ENCODE results near the gene PNISR. TPM values are rescaled to one million over a fixed set of nuclear protein-coding genes. Genes with fewer than 3 reads are reported as not detected.
"Not testable (repeated sequence)": the region's sequence is repeated elsewhere in the genome, so short reads cannot be mapped to it uniquely, and the experiment has no call there.

PNISR gene
- total RNA-seq: 10 to 100 TPM; 73.7 to 80.0 (median 76.4) TPM

DNA sequence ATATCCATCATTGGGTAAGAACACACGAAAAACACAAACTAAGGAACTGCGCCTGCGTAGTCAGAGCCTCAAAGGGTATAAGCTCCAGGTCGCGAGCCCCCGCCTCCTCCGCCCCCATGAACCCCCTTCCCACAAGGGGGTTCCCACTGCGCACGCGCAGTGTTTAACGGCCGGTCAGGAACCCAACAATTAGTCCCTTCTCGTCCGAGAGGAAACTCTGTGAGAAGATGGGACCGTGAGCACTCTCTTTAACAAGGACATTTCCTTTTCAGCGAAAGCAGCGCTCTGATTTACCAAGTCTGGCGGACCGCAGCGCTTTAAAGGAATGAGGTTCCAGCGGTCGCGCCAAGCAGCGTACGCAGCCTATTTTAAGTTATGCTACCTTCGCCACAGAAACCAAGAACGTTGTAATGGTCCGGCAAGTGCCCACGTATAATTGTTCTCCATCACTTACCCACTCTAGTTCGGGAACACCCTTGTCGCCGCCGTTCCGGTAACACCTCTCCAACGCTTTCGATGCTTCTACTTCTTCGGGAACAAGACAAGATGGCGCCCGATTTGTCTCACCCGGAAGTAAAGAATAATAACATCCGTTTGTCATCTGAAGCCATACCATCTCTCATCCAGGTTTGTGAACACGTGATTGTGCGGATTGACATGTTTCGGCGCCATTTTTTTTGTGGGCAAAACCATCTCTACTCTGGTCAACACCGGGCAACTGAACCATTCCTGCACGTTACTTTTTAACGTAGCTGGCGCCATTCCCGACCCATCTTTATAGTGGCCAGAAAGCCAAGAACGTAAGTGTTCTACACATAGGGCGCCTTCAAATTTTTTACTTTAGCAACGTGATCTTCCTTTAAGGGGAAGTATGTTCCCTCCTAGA, at the start of gene PNISR:
TSS of gene PNISR (minus strand) at position 548 of the 886 bp plus-strand sequence. CDS start 10,649 bp downstream, outside the sequence.
- ATAC-seq (peak; percentile 84 to 88), DNase-seq (peak; percentile 78)
- Mint-ChIP-seq H3K4me1 (ENCODE audit: low read depth) (peaks cover 66% of the 10 kb centered on the region), H3K9me3 (no peaks in the 10 kb centered on the region), H3K36me3 (ENCODE audit: insufficient read depth) (peaks cover 20% of the 10 kb centered on the region), H3K27me3 (ENCODE audit: low read depth) (no peaks in the 10 kb centered on the region), H3K4me3 (peak within 1 kb of the TSS; percentile 96)

- DNase-seq (no peak), ATAC-seq (no peak)
- Mint-ChIP-seq H3K9me3 (peaks cover 3% of the 10 kb centered on the region), H3K4me1 (ENCODE audit: low read depth) (no peaks in the 10 kb centered on the region), H3K27me3 (ENCODE audit: low read depth) (no peaks in the 10 kb centered on the region), H3K36me3 (ENCODE audit: insufficient read depth) (peaks cover 12% of the 10 kb centered on the region), H3K4me3 (no peak overlapping the region)
These were observed 48.6 kb upstream of the PNISR start for GRCh38 chr6:99473730-99474129.

- H3K4me1 Mint-ChIP-seq (ENCODE audit: low read depth): no peaks in the 10 kb centered on the region
- ATAC-seq (no peak), DNase-seq (no peak)
- H3K36me3 Mint-ChIP-seq (ENCODE audit: insufficient read depth): peaks cover 4% of the 10 kb centered on the region
- no peaks in the 10 kb centered on the region for H3K9me3 Mint-ChIP-seq
- no peaks in the 10 kb centered on the region for H3K27me3 Mint-ChIP-seq (ENCODE audit: low read depth)
- H3K4me3 Mint-ChIP-seq: no peak overlapping the region
These were observed 46.5 kb upstream of the PNISR start for GRCh38 chr6:99471638-99472037.

GRCh38 chr6:99467509-99468106, 42.5 kb upstream of the PNISR start:
- H3K4me3 Mint-ChIP-seq: no peak overlapping the region
- no peaks in the 10 kb centered on the region for H3K27me3 Mint-ChIP-seq (ENCODE audit: low read depth)
- peaks cover 2% of the 10 kb centered on the region for H3K36me3 Mint-ChIP-seq (ENCODE audit: insufficient read depth)
- ATAC-seq (no peak), DNase-seq (no peak)
- H3K9me3 Mint-ChIP-seq: no peaks in the 10 kb centered on the region
- H3K4me1 Mint-ChIP-seq (ENCODE audit: low read depth): no peaks in the 10 kb centered on the region

- peaks cover 19% of the 10 kb centered on the region for H3K36me3 Mint-ChIP-seq (ENCODE audit: insufficient read depth)
- ATAC-seq; DNase-seq; H3K4me1 Mint-ChIP-seq (ENCODE audit: low read depth); H3K9me3 Mint-ChIP-seq; H3K4me3 Mint-ChIP-seq; H3K27me3 Mint-ChIP-seq (ENCODE audit: low read depth): not testable (repeated sequence)
These were observed 34.0 kb upstream of the PNISR start for GRCh38 chr6:99459133-99459532.

DNA sequence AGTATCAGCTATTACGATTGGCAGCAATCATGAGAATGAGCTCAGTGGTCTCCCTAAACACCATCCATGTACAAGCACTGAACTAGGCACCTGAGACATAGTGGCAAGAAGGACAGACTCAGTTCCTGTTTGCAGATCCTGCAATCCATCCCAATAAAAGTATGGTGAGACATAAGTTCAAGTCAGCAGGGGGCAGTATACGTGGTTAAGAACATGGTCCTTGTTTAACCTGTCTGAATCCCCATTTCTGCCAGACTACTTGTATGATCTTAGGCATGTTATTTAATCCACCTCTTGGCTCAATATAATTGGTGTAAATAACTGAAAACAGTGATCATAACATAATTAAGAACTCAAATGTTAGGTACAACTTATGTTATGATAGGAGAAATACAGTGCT, 33.2 kb upstream of the PNISR start:
- peaks cover 9% of the 10 kb centered on the region for H3K9me3 Mint-ChIP-seq
- H3K27me3 Mint-ChIP-seq (ENCODE audit: low read depth): no peaks in the 10 kb centered on the region
- H3K36me3 Mint-ChIP-seq (ENCODE audit: insufficient read depth): peaks cover 18% of the 10 kb centered on the region
- H3K4me3 Mint-ChIP-seq: no peak overlapping the region
- H3K4me1 Mint-ChIP-seq (ENCODE audit: low read depth): no peaks in the 10 kb centered on the region
- DNase-seq: no peak
- ATAC-seq: no peak

DNA sequence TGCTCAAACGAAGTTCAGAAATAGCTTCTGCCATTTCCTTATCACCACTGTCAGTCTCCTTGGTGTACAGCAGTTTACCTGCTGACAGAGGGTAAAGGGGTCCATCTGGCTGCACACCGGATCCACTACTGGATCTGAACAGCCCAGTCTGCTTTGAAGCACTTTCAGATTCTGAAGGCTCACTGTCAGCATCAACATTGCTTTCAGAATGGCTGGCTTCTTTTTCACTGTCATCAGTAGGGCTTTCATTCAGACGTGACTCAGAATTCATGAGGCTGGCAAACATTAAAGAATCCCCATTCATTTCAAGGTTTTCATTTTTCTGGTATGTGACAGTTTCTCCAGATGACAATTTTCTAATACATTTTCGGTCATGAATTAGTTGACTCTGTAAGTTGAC, 21.0 kb upstream of the PNISR start:
- no peaks in the 10 kb centered on the region for H3K27me3 Mint-ChIP-seq (ENCODE audit: low read depth)
- no peaks in the 10 kb centered on the region for H3K4me1 Mint-ChIP-seq (ENCODE audit: low read depth)
- H3K36me3 Mint-ChIP-seq (ENCODE audit: insufficient read depth): peaks cover 34% of the 10 kb centered on the region
- ATAC-seq (no peak), DNase-seq (no peak)
- peaks cover 13% of the 10 kb centered on the region for H3K9me3 Mint-ChIP-seq
- H3K4me3 Mint-ChIP-seq: no peak overlapping the region

GRCh38 chr6:99434702-99435530, 9.8 kb upstream of the PNISR start:
- no peak for DNase-seq
- H3K9me3 Mint-ChIP-seq: no peaks in the 10 kb centered on the region
- peaks cover 2% of the 10 kb centered on the region for H3K4me1 Mint-ChIP-seq (ENCODE audit: low read depth)
- ATAC-seq: peak in 1 of 2 donors; percentile 55
- no peak overlapping the region for H3K4me3 Mint-ChIP-seq
- H3K36me3 Mint-ChIP-seq (ENCODE audit: insufficient read depth): peaks cover 5% of the 10 kb centered on the region
- H3K27me3 Mint-ChIP-seq (ENCODE audit: low read depth): no peaks in the 10 kb centered on the region

GRCh38 chr6:99432877-99433276, 7.8 kb upstream of the PNISR start:
- H3K4me3 Mint-ChIP-seq: no peak overlapping the region
- peaks cover 5% of the 10 kb centered on the region for H3K4me1 Mint-ChIP-seq (ENCODE audit: low read depth)
- H3K27me3 Mint-ChIP-seq (ENCODE audit: low read depth): no peaks in the 10 kb centered on the region
- no peak for DNase-seq
- ATAC-seq: no peak
- no peaks in the 10 kb centered on the region for H3K9me3 Mint-ChIP-seq
- H3K36me3 Mint-ChIP-seq (ENCODE audit: insufficient read depth): peaks cover 5% of the 10 kb centered on the region

GRCh38 chr6:99431901-99432300, 6.8 kb upstream of the PNISR start:
- DNase-seq (no peak), ATAC-seq (no peak)
- peaks cover 3% of the 10 kb centered on the region for H3K36me3 Mint-ChIP-seq (ENCODE audit: insufficient read depth)
- no peak overlapping the region for H3K4me3 Mint-ChIP-seq
- H3K27me3 Mint-ChIP-seq (ENCODE audit: low read depth): no peaks in the 10 kb centered on the region
- peaks cover 15% of the 10 kb centered on the region for H3K4me1 Mint-ChIP-seq (ENCODE audit: low read depth)
- no peaks in the 10 kb centered on the region for H3K9me3 Mint-ChIP-seq

- ATAC-seq: no peak
- H3K4me3 Mint-ChIP-seq: no peak overlapping the region
- H3K36me3 Mint-ChIP-seq (ENCODE audit: insufficient read depth): peaks cover 7% of the 10 kb centered on the region
- no peak for DNase-seq
- H3K4me1 Mint-ChIP-seq (ENCODE audit: low read depth): peaks cover 39% of the 10 kb centered on the region
- H3K9me3 Mint-ChIP-seq: no peaks in the 10 kb centered on the region
- no peaks in the 10 kb centered on the region for H3K27me3 Mint-ChIP-seq (ENCODE audit: low read depth)
These were observed 2.9 kb upstream of the PNISR start for GRCh38 chr6:99427988-99428387.

GRCh38 chr6:99426451-99426757, 1.3 kb upstream of the PNISR start:
- H3K36me3 Mint-ChIP-seq (ENCODE audit: insufficient read depth): peaks cover 15% of the 10 kb centered on the region
- H3K9me3 Mint-ChIP-seq: no peaks in the 10 kb centered on the region
- H3K4me1 Mint-ChIP-seq (ENCODE audit: low read depth): peaks cover 53% of the 10 kb centered on the region
- ATAC-seq (no peak), DNase-seq (no peak)
- H3K27me3 Mint-ChIP-seq (ENCODE audit: low read depth): no peaks in the 10 kb centered on the region
- peak overlapping the region; percentile 96 for H3K4me3 Mint-ChIP-seq

- DNase-seq (peak; percentile 54), ATAC-seq (peak; percentile 41 to 56)
- Mint-ChIP-seq H3K27me3 (ENCODE audit: low read depth) (no peaks in the 10 kb centered on the region), H3K4me1 (ENCODE audit: low read depth) (peaks cover 59% of the 10 kb centered on the region), H3K4me3 (peak overlapping the region; percentile 96), H3K36me3 (ENCODE audit: insufficient read depth) (peaks cover 20% of the 10 kb centered on the region), H3K9me3 (no peaks in the 10 kb centered on the region)
These were observed 741 bp upstream of the PNISR start for GRCh38 chr6:99425647-99426450.

DNA sequence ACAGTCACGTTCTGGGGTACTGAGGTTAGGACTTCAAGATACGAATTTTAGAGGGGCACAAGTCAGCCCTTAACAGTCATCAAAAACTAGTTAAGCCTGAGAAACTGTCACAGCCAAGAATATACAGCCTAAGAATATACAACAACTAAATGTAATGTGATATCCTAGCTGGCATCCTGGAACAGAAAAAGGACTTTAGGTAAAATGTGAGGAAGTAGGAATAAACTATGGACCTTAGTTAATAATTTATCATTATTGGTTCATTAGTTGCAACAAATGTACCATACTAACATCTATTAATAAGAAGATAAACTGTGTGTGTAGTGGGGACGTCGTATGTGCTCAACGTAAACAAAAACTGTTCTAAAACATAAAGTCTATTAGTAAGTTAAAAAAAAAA, 1.1 kb downstream of the PNISR start:
- Mint-ChIP-seq H3K27me3 (ENCODE audit: low read depth) (no peaks in the 10 kb centered on the region), H3K9me3 (no peaks in the 10 kb centered on the region), H3K4me1 (ENCODE audit: low read depth) (peaks cover 69% of the 10 kb centered on the region), H3K4me3 (peak overlapping the region; percentile 96), H3K36me3 (ENCODE audit: insufficient read depth) (peaks cover 20% of the 10 kb centered on the region)
- ATAC-seq (no peak), DNase-seq (no peak)

Measured in activated T-cell treated with anti-CD3 and anti-CD28 coated beads, Interleukin-2, amount 50 U/mL, for 4 hours (primary cell).